ENCODE results near the gene TCF4. TPM values are rescaled to one million over a fixed set of nuclear protein-coding genes. Genes with fewer than 3 reads are reported as not detected.

The TCF4 gene
- total RNA-seq, 6 donors from 2014 or later, result 70.6 to 115 (median 92.4) TPM

- no peak for ATAC-seq (ENCODE audit: low FRiP score in 2 of 2)
- H3K27ac ChIP-seq, result peak overlapping the region in 1 of 4 donors; percentile 88
These were observed 251.4 kb downstream of the TCF4 start for GRCh38 chr18:55336438-55337100.

GRCh38 chr18:55334875-55335274, 253.1 kb downstream of the TCF4 start:
- peak overlapping the region in 3 of 4 donors; percentile 4 to 42 (median 26) for H3K27ac ChIP-seq
- no peaks in the 10 kb centered on the region for H3K27me3 ChIP-seq
- no peaks in the 10 kb centered on the region for H3K36me3 ChIP-seq
- no peak for ATAC-seq (ENCODE audit: low FRiP score in 2 of 2)
- 42 to 45% methylated on average over 4 of the region's 4 CpGs for WGBS, 2 donors
- H3K4me1 ChIP-seq, result peaks cover 9 to 28% (median 23%) of the 10 kb centered on the region in 4 donors
- peak in 1 of 2 donors; percentile 36 for DNase-seq
- H3K4me3 ChIP-seq, result no peak overlapping the region
- no peaks in the 10 kb centered on the region for H3K9me3 ChIP-seq
- TF ChIP-seq POLR2A (IDR thresholded peaks at IDR 0.05), result no peak
- no peak for TF ChIP-seq POLR2AphosphoS5 (IDR thresholded peaks at IDR 0.05)
- no peak for TF ChIP-seq EP300 (IDR thresholded peaks at IDR 0.05)
- TF ChIP-seq CTCF (IDR thresholded peaks at IDR 0.05), result no peak

More at GRCh38 chr18:55336438-55337100, 251.4 kb downstream of the TCF4 start:
- Histone ChIP-seq H3K4me1 (peaks cover 9 to 30% (median 26%) of the 10 kb centered on the region in 4 donors), H3K27me3 (no peaks in the 10 kb centered on the region), H3K36me3 (no peaks in the 10 kb centered on the region), H3K9me3 (no peaks in the 10 kb centered on the region), H3K4me3 (no peak overlapping the region)
- DNase-seq, result no peak
- 82 to 90% methylated on average over 3 of the region's 3 CpGs for WGBS, 2 donors
- TF ChIP-seq POLR2AphosphoS5 (IDR thresholded peaks at IDR 0.05) (no peak), POLR2A (IDR thresholded peaks at IDR 0.05) (no peak), CTCF (IDR thresholded peaks at IDR 0.05) (no peak), EP300 (IDR thresholded peaks at IDR 0.05) (no peak)

- no peak overlapping the region for H3K4me3 ChIP-seq
- WGBS, 2 donors, result 40 to 58% methylated on average over 2 of the region's 2 CpGs
- H3K27ac ChIP-seq, result peak overlapping the region in 1 of 4 donors; percentile 32
- DNase-seq, result no peak
- H3K36me3 ChIP-seq, result no peaks in the 10 kb centered on the region
- ATAC-seq (ENCODE audit: low FRiP score in 2 of 2), result no peak
- peaks cover 8 to 22% (median 15%) of the 10 kb centered on the region in 4 donors for H3K4me1 ChIP-seq
- no peaks in the 10 kb centered on the region for H3K9me3 ChIP-seq
- no peaks in the 10 kb centered on the region for H3K27me3 ChIP-seq
- TF ChIP-seq EP300 (IDR thresholded peaks at IDR 0.05), result no peak
- TF ChIP-seq POLR2AphosphoS5 (IDR thresholded peaks at IDR 0.05), result no peak
- TF ChIP-seq CTCF (IDR thresholded peaks at IDR 0.05), result no peak
- TF ChIP-seq POLR2A (IDR thresholded peaks at IDR 0.05), result no peak
These were observed 256.7 kb downstream of the TCF4 start for GRCh38 chr18:55331301-55331700.

GRCh38 chr18:55328301-55328700, 259.7 kb downstream of the TCF4 start:
- Histone ChIP-seq H3K27me3 (no peaks in the 10 kb centered on the region), H3K4me3 (no peak overlapping the region), H3K27ac (peak overlapping the region; percentile 31 to 68 (median 57)), H3K36me3 (no peaks in the 10 kb centered on the region), H3K4me1 (peaks cover 8 to 20% (median 15%) of the 10 kb centered on the region in 4 donors), H3K9me3 (no peaks in the 10 kb centered on the region)
- ATAC-seq (ENCODE audit: low FRiP score in 2 of 2) (peak in 1 of 2 donors; percentile 58), DNase-seq (no peak)
- TF ChIP-seq POLR2A (IDR thresholded peaks at IDR 0.05) (no peak), CTCF (IDR thresholded peaks at IDR 0.05) (no peak), EP300 (IDR thresholded peaks at IDR 0.05) (no peak), POLR2AphosphoS5 (IDR thresholded peaks at IDR 0.05) (no peak)
- 36 to 43% methylated on average over 4 of the region's 4 CpGs for WGBS, 2 donors

GRCh38 chr18:55327454-55327853, 260.5 kb downstream of the TCF4 start:
- Histone ChIP-seq H3K4me1 (peaks cover 8 to 23% (median 19%) of the 10 kb centered on the region in 4 donors), H3K27me3 (no peaks in the 10 kb centered on the region), H3K36me3 (no peaks in the 10 kb centered on the region), H3K27ac (peak overlapping the region in 3 of 4 donors; percentile 31 to 68 (median 39)), H3K4me3 (no peak overlapping the region), H3K9me3 (no peaks in the 10 kb centered on the region)
- WGBS, 2 donors, result 98% methylated on average over 1 of the region's 1 CpG
- ATAC-seq (ENCODE audit: low FRiP score in 2 of 2), result no peak
- no peak for TF ChIP-seq POLR2A (IDR thresholded peaks at IDR 0.05)
- DNase-seq, result no peak

All from upper lobe of left lung (tissue), 6 donors.